HepG2 (cell line): ENCODE measurements around the gene MARCHF2. TPM values are rescaled to one million over a fixed set of nuclear protein-coding genes. Genes with fewer than 3 reads are reported as not detected.

Experiments
- AGO2 ChIP-seq: fragments of 200-400 bp; formaldehyde crosslinking; optimal IDR thresholded peaks from 2 replicates; pipeline ENCODE3; 2017; ENCODE audit warnings: mild to moderate bottlenecking, low read depth, low read length, moderate library complexity
- BHLHE40 ChIP-seq: IDR thresholded peaks from 2 replicates; pipeline ENCODE4 v1.6.1; 2011; ENCODE audit warnings: low read length, improper control_type of control experiment
- CBFB ChIP-seq: sonication (generic); formaldehyde crosslinking; IDR thresholded peaks from 2 replicates; pipeline ENCODE4 v1.4.0; 2020; ENCODE audit warnings: missing genetic modification reagents
- DNMT3B ChIP-seq: conservative IDR thresholded peaks from 2 replicates; pipeline ENCODE4 v1.6.1; 2016; ENCODE audit warnings: missing biosample characterization, control low read depth
- HIVEP1 ChIP-seq: sonication (generic); formaldehyde crosslinking; IDR thresholded peaks from 2 replicates; pipeline ENCODE4 v1.4.0; 2020; ENCODE audit warnings: mild to moderate bottlenecking, missing genetic modification reagents
- KDM5B ChIP-seq: sonication (generic); formaldehyde crosslinking; IDR thresholded peaks from 2 replicates; pipeline ENCODE4 v1.4.0; 2020; ENCODE audit warnings: missing genetic modification reagents, mild to moderate bottlenecking, borderline replicate concordance
- POGZ ChIP-seq: sonication (generic); formaldehyde crosslinking; IDR thresholded peaks from 2 replicates; pipeline ENCODE4 v1.4.0; 2020; ENCODE audit warnings: mild to moderate bottlenecking, missing genetic modification reagents
- SALL2 ChIP-seq: sonication (generic); formaldehyde crosslinking; IDR thresholded peaks from 2 replicates; pipeline ENCODE4 v1.8.1; 2023; ENCODE audit warnings: mild to moderate bottlenecking, missing genetic modification reagents, inconsistent platforms
- SIN3A ChIP-seq: IDR thresholded peaks from 2 replicates; pipeline ENCODE4 v1.6.1; 2011; ENCODE audit warnings: low read depth, mild to moderate bottlenecking, control low read depth, low read length, borderline replicate concordance
- TEAD2 ChIP-seq: sonication (generic); formaldehyde crosslinking; IDR thresholded peaks from 2 replicates; pipeline ENCODE4 v1.9.0; 2021; ENCODE audit warnings: missing genetic modification reagents
- ZBTB7B ChIP-seq: sonication (generic); formaldehyde crosslinking; IDR thresholded peaks from 2 replicates; pipeline ENCODE4 v1.4.0; 2020; ENCODE audit warnings: missing genetic modification reagents
- ZNF770 ChIP-seq: sonication (generic); formaldehyde crosslinking; IDR thresholded peaks from 2 replicates; pipeline ENCODE4 v1.5.0; 2020; ENCODE audit warnings: mild to moderate bottlenecking, missing genetic modification reagents
- polyA plus RNA-seq, 8 experiments: library from polyadenylated mRNA; depleted of rRNA in 3 of 8; stranded (reverse) in 7 of 8; unstranded in 1 of 8; fragments of >200 nt; fragmentation: Illumina TruSeq in 4 of 8; extraction: Trizol in 4 of 8; gene quantifications; 2 replicates each; pipeline versions ENCODE4 v1.2.1 to v1.2.3, GENCODE V29; 2011 to 2016; ENCODE audit warnings: low read depth in 4 of 8, missing spikeins in 1 of 8, mixed read lengths in 1 of 8; ENCODE audit not compliant: insufficient read depth in 1 of 8
- total RNA-seq, 5 experiments: library from RNA; depleted of rRNA; stranded (reverse); fragments of >200 nt; fragmentation: Illumina TruSeq; extraction: Trizol; gene quantifications; 2 replicates each; pipeline ENCODE4 v1.2.3, GENCODE V29; 2016; ENCODE audit warnings: low read depth in 1 of 5
- TF ChIP-seq, protein P1 (sequence below): sonication (generic); formaldehyde crosslinking; conservative IDR thresholded peaks from 2 replicates; pipeline ENCODE4 v1.4.0; 2020; ENCODE audit warnings: mild to moderate bottlenecking, missing genetic modification reagents, moderate library complexity
- TF ChIP-seq, protein P2 (sequence below): sonication (generic); formaldehyde crosslinking; IDR thresholded peaks from 2 replicates; pipeline ENCODE4 v1.4.0; 2020; ENCODE audit warnings: mild to moderate bottlenecking, missing genetic modification reagents
- TF ChIP-seq, protein P3 (sequence below): sonication (generic); formaldehyde crosslinking; IDR thresholded peaks from 2 replicates; pipeline ENCODE4 v1.5.1; 2020; ENCODE audit warnings: missing genetic modification reagents, mild to moderate bottlenecking, borderline replicate concordance
- TF ChIP-seq, protein P4 (sequence below): sonication (generic); formaldehyde crosslinking; IDR thresholded peaks from 2 replicates; pipeline ENCODE4 v1.5.1; 2020; ENCODE audit warnings: missing genetic modification reagents, mild to moderate bottlenecking, borderline replicate concordance

Gene MARCHF2
- total and polyA plus RNA-seq, 2 of the 13 experiments (the other 11 are each of a cell fraction or from before 2014, with no cell fraction given): 12.7 to 13.0 TPM

GRCh38 chr19:8371011-8371804 lies 41.9 kb upstream of the MARCHF2 start (continued):
- TF ChIP-seq, protein P1, sequence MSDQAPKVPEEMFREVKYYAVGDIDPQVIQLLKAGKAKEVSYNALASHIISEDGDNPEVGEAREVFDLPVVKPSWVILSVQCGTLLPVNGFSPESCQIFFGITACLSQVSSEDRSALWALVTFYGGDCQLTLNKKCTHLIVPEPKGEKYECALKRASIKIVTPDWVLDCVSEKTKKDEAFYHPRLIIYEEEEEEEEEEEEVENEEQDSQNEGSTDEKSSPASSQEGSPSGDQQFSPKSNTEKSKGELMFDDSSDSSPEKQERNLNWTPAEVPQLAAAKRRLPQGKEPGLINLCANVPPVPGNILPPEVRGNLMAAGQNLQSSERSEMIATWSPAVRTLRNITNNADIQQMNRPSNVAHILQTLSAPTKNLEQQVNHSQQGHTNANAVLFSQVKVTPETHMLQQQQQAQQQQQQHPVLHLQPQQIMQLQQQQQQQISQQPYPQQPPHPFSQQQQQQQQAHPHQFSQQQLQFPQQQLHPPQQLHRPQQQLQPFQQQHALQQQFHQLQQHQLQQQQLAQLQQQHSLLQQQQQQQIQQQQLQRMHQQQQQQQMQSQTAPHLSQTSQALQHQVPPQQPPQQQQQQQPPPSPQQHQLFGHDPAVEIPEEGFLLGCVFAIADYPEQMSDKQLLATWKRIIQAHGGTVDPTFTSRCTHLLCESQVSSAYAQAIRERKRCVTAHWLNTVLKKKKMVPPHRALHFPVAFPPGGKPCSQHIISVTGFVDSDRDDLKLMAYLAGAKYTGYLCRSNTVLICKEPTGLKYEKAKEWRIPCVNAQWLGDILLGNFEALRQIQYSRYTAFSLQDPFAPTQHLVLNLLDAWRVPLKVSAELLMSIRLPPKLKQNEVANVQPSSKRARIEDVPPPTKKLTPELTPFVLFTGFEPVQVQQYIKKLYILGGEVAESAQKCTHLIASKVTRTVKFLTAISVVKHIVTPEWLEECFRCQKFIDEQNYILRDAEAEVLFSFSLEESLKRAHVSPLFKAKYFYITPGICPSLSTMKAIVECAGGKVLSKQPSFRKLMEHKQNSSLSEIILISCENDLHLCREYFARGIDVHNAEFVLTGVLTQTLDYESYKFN (CRISPR knock-in tag): 0 out of 2 replicates have a peak, but pooled peaks have one; percentile 44
- TF ChIP-seq POGZ (CRISPR knock-in tag) (peak; percentile 32; the same call in 1 of the 2 replicates), SIN3A (no peak), BHLHE40 (no peak), ZBTB7B (peak; percentile 68), SALL2 (no peak), DNMT3B (no peak), ZNF770 (peak; percentile 30; the same call in 1 of the 2 replicates), TEAD2 (CRISPR knock-in tag) (no peak), AGO2 (peak; percentile 57), KDM5B (CRISPR knock-in tag) (peak; percentile 69; the same call in 1 of the 2 replicates), HIVEP1 (CRISPR knock-in tag) (peak; percentile 36; the same call in 1 of the 2 replicates), CBFB (no peak)
- TF ChIP-seq, protein P2, sequence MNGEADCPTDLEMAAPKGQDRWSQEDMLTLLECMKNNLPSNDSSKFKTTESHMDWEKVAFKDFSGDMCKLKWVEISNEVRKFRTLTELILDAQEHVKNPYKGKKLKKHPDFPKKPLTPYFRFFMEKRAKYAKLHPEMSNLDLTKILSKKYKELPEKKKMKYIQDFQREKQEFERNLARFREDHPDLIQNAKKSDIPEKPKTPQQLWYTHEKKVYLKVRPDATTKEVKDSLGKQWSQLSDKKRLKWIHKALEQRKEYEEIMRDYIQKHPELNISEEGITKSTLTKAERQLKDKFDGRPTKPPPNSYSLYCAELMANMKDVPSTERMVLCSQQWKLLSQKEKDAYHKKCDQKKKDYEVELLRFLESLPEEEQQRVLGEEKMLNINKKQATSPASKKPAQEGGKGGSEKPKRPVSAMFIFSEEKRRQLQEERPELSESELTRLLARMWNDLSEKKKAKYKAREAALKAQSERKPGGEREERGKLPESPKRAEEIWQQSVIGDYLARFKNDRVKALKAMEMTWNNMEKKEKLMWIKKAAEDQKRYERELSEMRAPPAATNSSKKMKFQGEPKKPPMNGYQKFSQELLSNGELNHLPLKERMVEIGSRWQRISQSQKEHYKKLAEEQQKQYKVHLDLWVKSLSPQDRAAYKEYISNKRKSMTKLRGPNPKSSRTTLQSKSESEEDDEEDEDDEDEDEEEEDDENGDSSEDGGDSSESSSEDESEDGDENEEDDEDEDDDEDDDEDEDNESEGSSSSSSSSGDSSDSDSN (CRISPR knock-in tag): peak; percentile 31; the same call in 1 of the 2 replicates
- TF ChIP-seq, protein P3, sequence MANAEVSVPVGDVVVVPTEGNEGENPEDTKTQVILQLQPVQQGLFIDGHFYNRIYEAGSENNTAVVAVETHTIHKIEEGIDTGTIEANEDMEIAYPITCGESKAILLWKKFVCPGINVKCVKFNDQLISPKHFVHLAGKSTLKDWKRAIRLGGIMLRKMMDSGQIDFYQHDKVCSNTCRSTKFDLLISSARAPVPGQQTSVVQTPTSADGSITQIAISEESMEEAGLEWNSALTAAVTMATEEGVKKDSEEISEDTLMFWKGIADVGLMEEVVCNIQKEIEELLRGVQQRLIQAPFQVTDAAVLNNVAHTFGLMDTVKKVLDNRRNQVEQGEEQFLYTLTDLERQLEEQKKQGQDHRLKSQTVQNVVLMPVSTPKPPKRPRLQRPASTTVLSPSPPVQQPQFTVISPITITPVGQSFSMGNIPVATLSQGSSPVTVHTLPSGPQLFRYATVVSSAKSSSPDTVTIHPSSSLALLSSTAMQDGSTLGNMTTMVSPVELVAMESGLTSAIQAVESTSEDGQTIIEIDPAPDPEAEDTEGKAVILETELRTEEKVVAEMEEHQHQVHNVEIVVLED: 0 out of 2 replicates have a peak, but pooled peaks have one; percentile 14
- TF ChIP-seq, protein P4, sequence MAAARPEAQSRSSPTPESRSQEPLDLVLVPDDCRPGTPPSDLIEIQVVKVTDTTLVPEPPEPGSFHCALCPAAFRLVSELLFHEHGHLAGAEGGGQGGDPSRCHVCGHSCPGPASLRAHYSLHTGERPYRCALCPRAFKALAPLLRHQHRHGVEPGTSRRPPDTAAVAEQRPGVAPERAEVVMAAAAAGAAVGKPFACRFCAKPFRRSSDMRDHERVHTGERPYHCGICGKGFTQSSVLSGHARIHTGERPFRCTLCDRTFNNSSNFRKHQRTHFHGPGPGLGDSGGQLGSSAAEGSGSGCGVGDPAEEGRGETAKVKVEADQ: peak; percentile 70; the same call in 1 of the 2 replicates
